Measurements from ENCODE around the gene NLGN1. TPM values are rescaled to one million over a fixed set of nuclear protein-coding genes. Genes with fewer than 3 reads are reported as not detected.

The NLGN1 gene
- total and polyA plus RNA-seq, 12 donors = 0.13 to 3.7 (median 0.84) TPM

DNA sequence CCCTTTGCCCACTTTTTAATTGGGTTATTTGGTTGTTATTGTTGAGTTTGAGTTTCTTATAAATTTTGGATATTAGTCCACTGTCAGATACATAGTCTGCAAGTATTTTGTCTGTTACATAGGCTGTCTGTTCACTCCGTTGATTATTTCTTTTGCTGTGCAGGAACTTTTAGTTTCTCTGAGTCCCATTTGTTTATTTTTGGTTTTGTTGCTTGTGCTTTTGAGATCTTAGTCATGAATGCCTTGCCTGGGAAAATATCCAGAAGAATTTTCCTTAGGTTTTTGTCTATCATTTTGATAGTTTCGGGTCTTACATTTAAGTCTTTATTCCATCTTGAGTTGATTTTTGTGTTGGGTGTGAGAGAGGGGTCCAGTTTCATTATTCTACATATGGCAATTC, 254.5 kb downstream of the NLGN1 start:
- Histone ChIP-seq H3K9me3 (replicated peaks in 1 of 3) (no peaks in the 10 kb centered on the region), H3K36me3 (replicated peaks in 1 of 2) (no peaks in the 10 kb centered on the region), H3K4me3 (no peak overlapping the region), H3K27ac (no peak overlapping the region), H3K4me1 (replicated peaks in 1 of 2) (no peaks in the 10 kb centered on the region), H3K27me3 (no peaks in the 10 kb centered on the region)
- no peak for DNase-seq
- TF ChIP-seq, protein P1, sequence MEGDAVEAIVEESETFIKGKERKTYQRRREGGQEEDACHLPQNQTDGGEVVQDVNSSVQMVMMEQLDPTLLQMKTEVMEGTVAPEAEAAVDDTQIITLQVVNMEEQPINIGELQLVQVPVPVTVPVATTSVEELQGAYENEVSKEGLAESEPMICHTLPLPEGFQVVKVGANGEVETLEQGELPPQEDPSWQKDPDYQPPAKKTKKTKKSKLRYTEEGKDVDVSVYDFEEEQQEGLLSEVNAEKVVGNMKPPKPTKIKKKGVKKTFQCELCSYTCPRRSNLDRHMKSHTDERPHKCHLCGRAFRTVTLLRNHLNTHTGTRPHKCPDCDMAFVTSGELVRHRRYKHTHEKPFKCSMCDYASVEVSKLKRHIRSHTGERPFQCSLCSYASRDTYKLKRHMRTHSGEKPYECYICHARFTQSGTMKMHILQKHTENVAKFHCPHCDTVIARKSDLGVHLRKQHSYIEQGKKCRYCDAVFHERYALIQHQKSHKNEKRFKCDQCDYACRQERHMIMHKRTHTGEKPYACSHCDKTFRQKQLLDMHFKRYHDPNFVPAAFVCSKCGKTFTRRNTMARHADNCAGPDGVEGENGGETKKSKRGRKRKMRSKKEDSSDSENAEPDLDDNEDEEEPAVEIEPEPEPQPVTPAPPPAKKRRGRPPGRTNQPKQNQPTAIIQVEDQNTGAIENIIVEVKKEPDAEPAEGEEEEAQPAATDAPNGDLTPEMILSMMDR (IDR thresholded peaks at IDR 0.05) = no peak
- TF ChIP-seq POLR2A (IDR thresholded peaks at IDR 0.05) = no peak
- intact Hi-C loops (cut with DNase I) = no loop called here
- WGBS, 4 donors = 72 to 95% (median 78%) methylated on average over 2 of the region's 2 CpGs

DNA sequence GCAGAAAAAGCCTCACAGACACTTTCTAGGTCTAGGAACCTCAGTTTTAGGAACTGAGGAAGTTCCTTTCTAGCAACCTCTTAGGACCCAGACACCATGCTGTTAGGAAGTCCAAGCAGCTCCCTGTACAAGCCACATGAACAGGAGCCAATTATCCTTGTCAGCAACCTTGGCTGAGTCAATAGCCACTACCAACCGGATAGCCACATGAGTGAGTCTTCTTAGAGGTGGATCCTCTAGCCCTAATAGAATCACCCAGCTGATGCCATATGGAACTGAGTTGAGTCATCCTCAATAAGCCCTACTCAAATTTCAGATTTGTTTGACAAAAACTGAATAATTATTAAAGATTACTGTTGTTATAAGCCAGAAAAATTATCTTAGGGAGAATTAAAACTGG, 256.2 kb downstream of the NLGN1 start:
- intact Hi-C loops (cut with DNase I) = no loop called here
- no peaks in the 10 kb centered on the region for H3K4me1 ChIP-seq (replicated peaks in 1 of 2)
- no peak overlapping the region for H3K4me3 ChIP-seq
- no peaks in the 10 kb centered on the region for H3K9me3 ChIP-seq (replicated peaks in 1 of 3)
- WGBS, 4 donors = 64 to 83% (median 82%) methylated on average over 1 of the region's 1 CpG
- no peak overlapping the region for H3K27ac ChIP-seq
- no peaks in the 10 kb centered on the region for H3K27me3 ChIP-seq
- no peak for DNase-seq
- H3K36me3 ChIP-seq (replicated peaks in 1 of 2) = no peaks in the 10 kb centered on the region
- TF ChIP-seq POLR2A (IDR thresholded peaks at IDR 0.05) = no peak
- TF ChIP-seq, protein P1 (IDR thresholded peaks at IDR 0.05) = no peak

DNA sequence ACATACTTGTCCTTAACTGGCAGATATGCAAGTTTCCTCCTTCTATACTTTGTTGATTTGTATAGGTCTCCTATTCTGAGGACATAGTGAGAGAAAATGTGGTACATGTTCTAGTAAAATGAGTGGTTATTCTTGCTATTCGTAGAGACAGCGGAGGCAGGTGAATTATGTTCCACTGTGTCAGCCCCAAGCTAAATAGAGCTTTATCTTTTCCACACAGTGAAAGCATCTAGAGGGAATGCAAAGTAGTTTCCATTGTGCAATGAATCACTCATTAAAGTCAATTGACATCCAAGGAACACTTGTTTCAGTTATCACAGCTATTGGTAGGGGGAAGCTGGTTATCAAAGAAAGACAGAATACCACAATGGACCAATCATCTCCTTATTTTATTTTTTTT, 262.4 kb downstream of the NLGN1 start:
- TF ChIP-seq POLR2A (IDR thresholded peaks at IDR 0.05) = no peak
- TF ChIP-seq, protein P1 (IDR thresholded peaks at IDR 0.05) = no peak
- no peak for DNase-seq
- H3K27me3 ChIP-seq = no peaks in the 10 kb centered on the region
- no peak overlapping the region for H3K4me3 ChIP-seq
- no peaks in the 10 kb centered on the region for H3K4me1 ChIP-seq (replicated peaks in 1 of 2)
- no peaks in the 10 kb centered on the region for H3K9me3 ChIP-seq (replicated peaks in 1 of 3)
- no peak overlapping the region for H3K27ac ChIP-seq
- 44 to 54% (median 51%) methylated on average over 2 of the region's 2 CpGs for WGBS, 4 donors
- intact Hi-C loops (cut with DNase I) = no loop called here
- H3K36me3 ChIP-seq (replicated peaks in 1 of 2) = no peaks in the 10 kb centered on the region

DNA sequence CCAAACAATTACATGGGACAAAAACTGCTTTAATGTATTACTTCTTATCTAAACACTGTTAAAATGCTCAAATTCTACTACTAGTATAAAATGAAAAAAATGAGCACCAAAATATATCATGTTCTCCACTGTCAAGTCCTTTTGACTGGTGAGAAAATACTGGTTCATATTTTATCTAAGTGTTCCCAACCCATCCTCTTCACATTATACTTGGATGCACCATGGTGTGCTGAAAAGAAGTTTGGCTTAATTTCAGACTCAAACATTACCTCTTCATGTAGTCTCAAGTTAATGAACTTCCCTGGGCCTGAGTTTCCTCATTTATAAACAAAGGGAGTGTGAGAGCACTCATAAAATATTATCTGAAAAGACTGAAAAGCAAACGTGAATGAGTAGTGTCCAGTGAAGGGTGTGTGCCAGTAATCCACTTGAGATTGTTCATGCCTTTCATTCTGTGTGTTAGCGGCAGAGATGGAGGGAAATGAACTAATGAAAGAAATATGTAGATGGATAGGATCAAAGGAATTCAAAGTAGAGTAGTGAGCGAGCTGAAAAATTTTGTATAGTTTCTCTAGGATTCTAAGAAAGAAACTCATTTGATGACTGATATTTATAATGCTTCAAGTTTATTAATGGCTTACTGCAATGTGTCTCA, 263.2 kb downstream of the NLGN1 start:
- WGBS, 4 donors = 61 to 75% (median 67%) methylated on average over 3 of the region's 3 CpGs
- DNase-seq = no peak
- H3K9me3 ChIP-seq (replicated peaks in 1 of 3) = no peaks in the 10 kb centered on the region
- H3K4me1 ChIP-seq (replicated peaks in 1 of 2) = no peaks in the 10 kb centered on the region
- no peak overlapping the region for H3K27ac ChIP-seq
- H3K4me3 ChIP-seq = no peak overlapping the region
- no peaks in the 10 kb centered on the region for H3K36me3 ChIP-seq (replicated peaks in 1 of 2)
- no peak for TF ChIP-seq POLR2A (IDR thresholded peaks at IDR 0.05)
- TF ChIP-seq, protein P1 (IDR thresholded peaks at IDR 0.05) = no peak
- no peaks in the 10 kb centered on the region for H3K27me3 ChIP-seq
- intact Hi-C loops (cut with DNase I) = no loop called here
